SK-N-MC (cell line): ENCODE data around the gene RAB5A.

ENCODE experiments used
- EZH2 ChIP-seq: fragments of 200-600 bp; sonication (generic); IDR thresholded peaks from one replicate; pipeline ENCODE4 v1.6.1; 2017; ENCODE audit warnings: antibody characterized with exemption
- POLR2AphosphoS5 ChIP-seq: IDR thresholded peaks from 2 replicates; pipeline ENCODE4 v1.6.1; 2012; ENCODE audit warnings: mild to moderate bottlenecking, low read depth, low read length, borderline replicate concordance

DNA sequence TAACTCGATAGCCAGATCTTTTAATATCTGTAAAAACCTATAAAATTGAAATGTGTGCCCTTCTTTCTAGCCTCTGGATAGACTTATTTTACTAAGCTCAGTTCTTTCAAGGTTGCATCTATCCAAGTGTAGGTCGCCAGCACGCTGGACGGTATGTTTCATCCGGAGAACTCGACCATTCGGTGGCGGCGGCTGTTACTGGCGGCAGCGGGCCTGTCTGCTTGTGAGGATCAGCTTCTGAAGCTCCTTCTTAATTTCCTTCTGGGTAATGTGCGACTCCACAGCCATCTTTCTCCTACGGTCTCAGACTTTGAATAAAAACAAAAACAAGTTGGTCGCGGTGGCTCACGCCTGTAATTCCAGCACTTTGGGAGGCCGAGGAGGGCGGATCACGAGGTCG lies 61.1 kb downstream of the RAB5A start:
- TF ChIP-seq POLR2AphosphoS5, result no peak
- TF ChIP-seq EZH2, result no peak
